Measurements from ENCODE around the gene COG7. TPM values are rescaled to one million over a fixed set of nuclear protein-coding genes. Genes with fewer than 3 reads are reported as not detected.
"Not testable (repeated sequence)": the region's sequence is repeated elsewhere in the genome, so short reads cannot be mapped to it uniquely, and the experiment has no call there.

The COG7 gene
- total RNA-seq, 1 experiment from 2014 or later: 16.7 TPM

DNA sequence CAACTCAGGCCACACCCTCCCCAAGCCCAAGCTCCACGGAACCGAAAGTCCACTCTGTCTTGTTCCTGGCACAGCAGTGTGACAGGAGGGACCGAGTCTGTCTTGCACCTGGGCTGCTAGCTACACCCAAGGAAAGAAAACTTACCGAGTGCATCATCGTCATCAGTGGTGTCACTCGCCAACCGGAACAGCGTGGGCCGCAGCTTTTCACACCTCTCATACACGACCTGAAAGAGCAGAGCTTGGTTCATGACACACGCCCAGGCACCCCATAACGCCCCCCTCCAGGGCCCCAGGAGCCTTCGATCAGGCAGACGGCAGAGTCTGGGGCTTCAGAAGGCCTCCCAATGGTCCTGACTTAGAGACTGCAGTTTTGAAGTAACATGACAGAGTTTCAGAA lies 29.8 kb upstream of the COG7 start:
- DNase-seq (ENCODE audit: low read depth, low spot score): no peak
- in situ Hi-C loops (cut with HindIII; ENCODE audit: low pct_unique_long_range_greater_than_20kb, low sequenced_read_pairs): no loop called here

- in situ Hi-C loops (cut with HindIII; ENCODE audit: low pct_unique_long_range_greater_than_20kb, low sequenced_read_pairs): no loop called here
These were observed 27.3 kb upstream of the COG7 start for GRCh38 chr16:23480257-23480656.

DNA sequence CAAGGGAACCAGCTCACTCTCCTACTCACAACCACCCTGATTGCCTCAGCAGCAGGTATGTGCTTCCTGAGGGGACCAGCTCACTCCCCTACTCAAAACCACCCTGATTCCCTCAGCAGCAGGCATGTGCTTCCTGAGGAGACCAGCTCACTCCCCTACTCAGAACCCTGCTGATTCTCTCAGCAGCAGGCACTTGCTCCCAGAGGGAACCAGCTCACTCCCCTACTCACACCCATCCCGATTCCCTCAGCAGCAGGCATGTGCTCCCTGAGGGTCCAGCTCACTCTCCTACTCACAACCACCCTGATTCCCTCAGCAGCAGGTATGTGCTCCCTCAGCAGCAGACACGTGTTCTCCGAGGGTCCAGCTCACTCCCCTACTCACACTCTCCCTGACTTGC lies 26.1 kb upstream of the COG7 start:
- in situ Hi-C loops (cut with HindIII; ENCODE audit: low pct_unique_long_range_greater_than_20kb, low sequenced_read_pairs): no loop called here
- no peak for DNase-seq (ENCODE audit: low read depth, low spot score)

More at GRCh38 chr16:23480257-23480656, 27.3 kb upstream of the COG7 start:
- DNase-seq (ENCODE audit: low read depth, low spot score): no peak

- DNase-seq (ENCODE audit: low read depth, low spot score): no peak
- in situ Hi-C loops (cut with HindIII; ENCODE audit: low pct_unique_long_range_greater_than_20kb, low sequenced_read_pairs): no loop called here
These were observed 25.6 kb upstream of the COG7 start for GRCh38 chr16:23478566-23478965.

DNA sequence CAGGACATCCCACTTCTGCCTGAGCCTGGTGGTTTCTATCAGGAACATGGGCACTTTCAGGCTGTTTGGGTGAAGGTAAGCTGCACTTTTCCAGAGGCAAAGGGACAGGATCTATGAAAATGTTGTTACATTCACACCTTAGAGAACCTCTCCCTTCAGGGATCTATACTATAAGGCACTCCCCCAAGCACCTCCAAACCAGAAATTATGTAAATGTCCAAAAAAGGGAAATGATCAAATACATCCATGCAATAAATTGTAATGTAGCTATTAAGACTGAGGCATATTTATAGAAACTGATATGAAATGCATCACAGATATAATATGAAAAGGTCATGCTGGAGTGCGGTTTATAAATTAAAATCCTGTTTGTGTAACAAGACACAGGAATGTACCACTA lies 23.3 kb upstream of the COG7 start:
- DNase-seq (ENCODE audit: low read depth, low spot score): no peak
- in situ Hi-C loops (cut with HindIII; ENCODE audit: low pct_unique_long_range_greater_than_20kb, low sequenced_read_pairs): no loop called here

DNA sequence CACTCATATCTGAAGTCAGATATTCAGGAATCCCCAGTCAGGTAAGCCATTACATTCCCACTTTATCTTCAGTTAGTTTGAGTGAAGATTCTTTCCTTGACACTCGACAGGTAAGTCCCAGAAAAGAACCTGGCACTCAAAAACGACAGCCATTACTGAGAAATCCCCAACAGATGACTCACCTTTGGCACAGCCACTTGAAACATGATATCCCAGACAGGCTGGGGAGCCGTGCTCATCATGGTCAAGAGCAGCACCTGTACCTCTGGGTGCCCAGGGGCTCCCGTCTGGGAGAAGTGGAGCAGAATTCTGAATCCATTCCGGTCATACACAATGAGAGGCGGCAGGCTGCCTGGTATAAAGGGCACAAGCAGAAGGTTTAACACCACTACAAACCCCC lies 16.8 kb upstream of the COG7 start:
- in situ Hi-C loops (cut with HindIII; ENCODE audit: low pct_unique_long_range_greater_than_20kb, low sequenced_read_pairs): no loop called here
- no peak for DNase-seq (ENCODE audit: low read depth, low spot score)

DNA sequence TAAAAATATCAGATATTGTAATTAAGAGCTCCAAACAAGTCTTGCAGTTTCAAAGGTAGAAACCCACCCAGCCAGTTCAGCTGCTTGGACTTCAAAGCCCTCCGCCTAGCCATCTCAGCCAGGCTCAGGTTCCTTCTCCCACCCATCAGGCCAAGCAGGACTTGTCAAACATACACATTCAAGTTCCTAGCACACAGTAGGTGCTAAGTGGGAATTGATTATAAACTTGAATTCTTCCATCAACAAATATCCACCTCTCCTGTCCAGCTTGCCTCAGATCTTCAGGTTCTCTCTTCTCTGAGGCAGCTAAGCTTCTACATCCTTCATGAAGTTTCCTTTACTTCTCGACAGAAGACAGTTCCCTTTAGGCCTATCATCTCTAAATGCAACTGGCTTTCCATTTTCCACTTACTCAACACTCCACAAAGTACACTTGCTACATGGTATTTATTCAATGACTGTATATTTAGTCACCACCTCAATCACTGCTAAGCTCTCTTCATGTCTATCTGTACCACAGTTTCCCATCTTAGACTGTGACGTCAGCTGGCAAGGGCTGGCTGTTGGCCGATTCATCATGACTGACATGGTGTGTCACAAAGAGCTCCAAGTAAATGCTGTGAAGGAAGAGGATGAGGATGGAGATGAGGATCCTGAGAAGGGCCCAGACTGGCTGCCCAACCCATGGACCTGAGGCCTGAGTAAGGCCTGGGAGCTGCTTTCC lies 13.3 kb upstream of the COG7 start:
- in situ Hi-C loops (cut with HindIII; ENCODE audit: low pct_unique_long_range_greater_than_20kb, low sequenced_read_pairs): no loop called here
- no peak for DNase-seq (ENCODE audit: low read depth, low spot score)

DNA sequence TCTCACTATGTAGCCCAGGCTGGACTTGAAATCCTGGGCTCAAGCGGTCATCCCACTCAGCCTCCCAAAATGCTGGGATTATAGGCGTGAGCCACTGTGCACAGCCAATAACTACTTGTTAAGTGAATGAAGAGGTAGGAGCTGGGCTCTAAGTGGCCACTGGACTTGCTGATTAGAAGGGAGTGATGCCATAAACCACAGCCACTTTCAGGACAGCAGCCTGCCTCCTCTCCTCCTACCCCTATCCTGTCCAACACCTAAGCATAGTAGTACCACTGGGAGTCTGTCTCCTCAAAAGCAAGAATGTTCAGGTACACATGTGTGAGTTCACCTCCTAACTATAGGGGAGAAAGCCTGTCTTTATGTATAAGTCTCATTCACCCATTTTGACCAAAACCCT lies 12.2 kb upstream of the COG7 start:
- in situ Hi-C loops (cut with HindIII; ENCODE audit: low pct_unique_long_range_greater_than_20kb, low sequenced_read_pairs): no loop called here

GRCh38 chr16:23464196-23464595 lies 11.2 kb upstream of the COG7 start:
- peak; percentile 42 for DNase-seq (ENCODE audit: low read depth, low spot score)
- in situ Hi-C loops (cut with HindIII; ENCODE audit: low pct_unique_long_range_greater_than_20kb, low sequenced_read_pairs): no loop called here

More for the DNA sequence above, 12.2 kb upstream of the COG7 start:
- no peak for DNase-seq (ENCODE audit: low read depth, low spot score)

DNA sequence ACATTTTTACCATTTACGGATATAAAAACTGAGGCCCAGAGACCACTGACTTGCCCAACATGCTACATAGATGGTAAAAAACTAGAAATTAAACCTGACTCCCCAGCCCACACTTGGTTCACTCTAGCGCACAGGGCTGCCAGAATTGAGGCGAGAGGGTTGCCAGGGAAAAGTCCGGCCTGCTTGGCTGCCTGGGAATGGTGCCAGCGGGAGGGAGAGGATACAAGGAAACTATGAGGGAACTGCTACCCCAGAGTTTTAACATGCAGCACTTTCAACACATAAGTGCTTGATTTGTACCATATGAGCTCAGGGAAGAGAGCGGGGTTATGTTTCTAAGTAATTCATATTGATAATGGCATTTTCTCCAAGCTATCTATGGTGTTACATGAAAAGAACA lies 10.0 kb upstream of the COG7 start:
- DNase-seq (ENCODE audit: low read depth, low spot score); in situ Hi-C loops (cut with HindIII; ENCODE audit: low pct_unique_long_range_greater_than_20kb, low sequenced_read_pairs): not testable (repeated sequence)

- in situ Hi-C loops (cut with HindIII; ENCODE audit: low pct_unique_long_range_greater_than_20kb, low sequenced_read_pairs): no loop called here
These were observed 506 bp upstream of the COG7 start for GRCh38 chr16:23453338-23454052.

DNA sequence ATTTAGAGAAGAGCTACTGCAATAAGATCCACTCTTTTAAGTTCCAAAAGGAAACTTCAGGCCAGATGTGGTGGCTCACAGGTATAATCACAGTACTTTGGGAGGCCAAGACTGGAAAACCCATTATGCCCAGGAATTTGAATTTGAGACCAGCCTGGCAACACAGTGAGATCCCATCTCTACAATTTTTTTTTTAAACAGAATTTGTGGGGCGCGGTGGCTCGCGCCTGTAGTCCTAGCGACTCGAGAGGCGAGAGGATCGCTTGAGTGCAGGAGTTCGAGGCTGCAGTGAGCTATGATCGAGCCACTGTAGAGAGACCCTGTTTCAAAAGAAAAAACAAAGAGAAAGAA lies 793 bp downstream of the COG7 start:
- peak; percentile 9 for DNase-seq (ENCODE audit: low read depth, low spot score)
- in situ Hi-C loops (cut with HindIII; ENCODE audit: low pct_unique_long_range_greater_than_20kb, low sequenced_read_pairs): no loop called here

More at GRCh38 chr16:23453338-23454052, 506 bp upstream of the COG7 start:
- no peak for DNase-seq (ENCODE audit: low read depth, low spot score)

- in situ Hi-C loops (cut with HindIII; ENCODE audit: low pct_unique_long_range_greater_than_20kb, low sequenced_read_pairs): no loop called here
- DNase-seq (ENCODE audit: low read depth, low spot score): no peak
These were observed 4.6 kb downstream of the COG7 start for GRCh38 chr16:23448392-23448791.

GRCh38 chr16:23437542-23437941 lies 15.4 kb downstream of the COG7 start:
- DNase-seq (ENCODE audit: low read depth, low spot score); in situ Hi-C loops (cut with HindIII; ENCODE audit: low pct_unique_long_range_greater_than_20kb, low sequenced_read_pairs): not testable (repeated sequence)

DNA sequence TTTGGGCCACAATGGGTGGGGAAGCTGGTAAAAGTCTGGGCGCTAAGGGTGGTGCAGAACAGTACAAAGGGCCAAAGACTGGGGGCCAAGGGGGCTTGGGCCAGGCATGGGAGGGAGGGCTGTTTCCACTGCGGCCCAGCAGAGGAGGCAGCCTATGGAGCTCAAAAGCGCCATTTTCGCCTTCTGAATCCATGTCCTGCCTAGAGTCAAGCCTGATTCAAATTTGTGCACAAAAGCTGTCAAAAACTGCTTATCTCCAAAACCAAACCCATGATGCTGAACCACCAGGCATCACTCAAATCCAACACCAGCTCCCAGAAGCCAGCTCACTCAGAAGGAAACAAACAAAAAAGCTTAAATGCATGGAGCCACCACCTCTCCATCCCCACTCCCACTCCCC lies 16.0 kb downstream of the COG7 start:
- in situ Hi-C loops (cut with HindIII; ENCODE audit: low pct_unique_long_range_greater_than_20kb, low sequenced_read_pairs): no loop called here
- no peak for DNase-seq (ENCODE audit: low read depth, low spot score)

GRCh38 chr16:23435500-23435899 lies 17.5 kb downstream of the COG7 start:
- in situ Hi-C loops (cut with HindIII; ENCODE audit: low pct_unique_long_range_greater_than_20kb, low sequenced_read_pairs): no loop called here
- DNase-seq (ENCODE audit: low read depth, low spot score): peak; percentile 69

DNA sequence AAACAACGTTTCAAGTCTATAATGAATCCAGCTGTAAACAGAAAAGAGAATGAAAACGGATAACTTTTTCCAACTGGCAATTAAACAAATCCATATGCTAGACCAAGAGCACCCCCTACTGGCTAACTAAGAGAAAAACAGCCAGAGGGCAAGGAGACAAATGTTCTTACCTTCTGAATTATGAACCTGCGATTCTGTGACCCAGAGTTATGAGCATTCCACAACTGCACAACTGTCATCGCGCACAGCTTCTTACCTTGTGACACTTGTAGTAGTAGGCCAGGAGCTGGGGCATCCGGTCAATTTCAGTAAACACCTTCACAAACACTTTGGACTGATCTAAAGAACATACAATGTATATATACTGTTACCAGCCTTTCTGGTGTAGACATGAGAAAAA lies 18.6 kb downstream of the COG7 start:
- DNase-seq (ENCODE audit: low read depth, low spot score): peak; percentile 71
- in situ Hi-C loops (cut with HindIII; ENCODE audit: low pct_unique_long_range_greater_than_20kb, low sequenced_read_pairs): no loop called here

GRCh38 chr16:23433261-23433920 lies 19.6 kb downstream of the COG7 start:
- in situ Hi-C loops (cut with HindIII; ENCODE audit: low pct_unique_long_range_greater_than_20kb, low sequenced_read_pairs): no loop called here
- DNase-seq (ENCODE audit: low read depth, low spot score): no peak
